SK-N-SH treated with all-trans-retinoic acid at 6 μM for 48 hours (cell line): Measurements from ENCODE around the gene SPTA1.

Source experiments
- ATAC-seq: fragments of 200-7000 bp; cut with Tn5 transposase; 3 replicates; pipeline ENCODE4 v1.9.1; 2020; ENCODE audit warnings: mild to moderate bottlenecking, moderate library complexity
- ARNTL ChIP-seq: fragments of 450-650 bp; formaldehyde crosslinking; IDR thresholded peaks from 2 replicates; pipeline ENCODE4 v1.5.0; 2020; ENCODE audit warnings: low read depth, mild to moderate bottlenecking, moderate library complexity, borderline replicate concordance
- BACH2 ChIP-seq: fragments of 250-450 bp; sonication (Bioruptor Pico); IDR thresholded peaks from 2 replicates; pipeline ENCODE4 v1.9.0; 2021; ENCODE audit warnings: mild to moderate bottlenecking, borderline replicate concordance
- CREB5 ChIP-seq: fragments of 250-450 bp; sonication (Bioruptor Pico); IDR thresholded peaks from 2 replicates; pipeline ENCODE4 v1.5.1; 2020; ENCODE audit warnings: low read depth, mild to moderate bottlenecking, moderate library complexity
- CSDC2 ChIP-seq: fragments of 250-450 bp; sonication (Bioruptor Pico); IDR thresholded peaks from 2 replicates; pipeline ENCODE4 v1.5.0; 2020; ENCODE audit warnings: mild to moderate bottlenecking, moderate library complexity
- ESRRG ChIP-seq: fragments of 250-450 bp; sonication (Bioruptor Pico); IDR thresholded peaks from 2 replicates; pipeline ENCODE4 v1.6.1; 2021; ENCODE audit warnings: mild to moderate bottlenecking
- GLIS3 ChIP-seq: fragments of 250-450 bp; sonication (Bioruptor Pico); IDR thresholded peaks from 2 replicates; pipeline ENCODE4 v1.5.0; 2020; ENCODE audit warnings: mild to moderate bottlenecking, moderate library complexity
- ISL1 ChIP-seq: fragments of 250-450 bp; sonication (Bioruptor Pico); IDR thresholded peaks from 2 replicates; pipeline ENCODE4 v2.1.2; 2022; ENCODE audit warnings: mild to moderate bottlenecking, moderate library complexity
- OSR1 ChIP-seq: fragments of 250-450 bp; sonication (Bioruptor Pico); IDR thresholded peaks from 2 replicates; pipeline ENCODE4 v1.8.0; 2022; ENCODE audit warnings: moderate library complexity, mild to moderate bottlenecking, inconsistent platforms
- PPARA ChIP-seq: fragments of 250-450 bp; sonication (Bioruptor Pico); IDR thresholded peaks from 2 replicates; pipeline ENCODE4 v1.5.0; 2020; ENCODE audit warnings: mild to moderate bottlenecking, borderline replicate concordance
- RARB ChIP-seq: fragments of 250-450 bp; sonication (Bioruptor Pico); IDR thresholded peaks from 2 replicates; pipeline ENCODE4 v1.8.0; 2021; ENCODE audit warnings: mild to moderate bottlenecking, moderate library complexity
- SNAI2 ChIP-seq: fragments of 250-450 bp; sonication (Bioruptor Pico); IDR thresholded peaks from 2 replicates; pipeline ENCODE4 v1.5.0; 2020; ENCODE audit warnings: mild to moderate bottlenecking, moderate library complexity
- TOX ChIP-seq: fragments of 250-450 bp; sonication (Bioruptor Pico); IDR thresholded peaks from 2 replicates; pipeline ENCODE4 v1.8.0; 2021; ENCODE audit warnings: mild to moderate bottlenecking, moderate library complexity, borderline replicate concordance
- TSHZ2 ChIP-seq: fragments of 250-450 bp; sonication (Bioruptor Pico); IDR thresholded peaks from 2 replicates; pipeline ENCODE4 v1.5.0; 2020; ENCODE audit warnings: mild to moderate bottlenecking, moderate library complexity
- ZC3H10 ChIP-seq: fragments of 250-450 bp; sonication (Bioruptor Pico); IDR thresholded peaks from 2 replicates; pipeline ENCODE4 v1.5.1; 2021; ENCODE audit warnings: mild to moderate bottlenecking, moderate library complexity
- ZFP3 ChIP-seq: fragments of 250-450 bp; sonication (Bioruptor Pico); IDR thresholded peaks from 2 replicates; pipeline ENCODE4 v1.5.0; 2020; ENCODE audit warnings: mild to moderate bottlenecking, moderate library complexity
- ZFP30 ChIP-seq: fragments of 450-650 bp; formaldehyde crosslinking; IDR thresholded peaks from 2 replicates; pipeline ENCODE4 v1.5.0; 2022; ENCODE audit warnings: mild to moderate bottlenecking, moderate library complexity
- ZNF565 ChIP-seq: fragments of 450-650 bp; formaldehyde crosslinking; conservative IDR thresholded peaks from 2 replicates; pipeline ENCODE4 v1.5.0; 2020; ENCODE audit warnings: low read depth, mild to moderate bottlenecking, moderate library complexity
- ZNF70 ChIP-seq: fragments of 450-650 bp; formaldehyde crosslinking; IDR thresholded peaks from 2 replicates; pipeline ENCODE4 v1.5.0; 2020; ENCODE audit warnings: mild to moderate bottlenecking, moderate library complexity
- ZNF8 ChIP-seq: fragments of 450-650 bp; formaldehyde crosslinking; IDR thresholded peaks from 2 replicates; pipeline ENCODE4 v1.5.0; 2020; ENCODE audit warnings: mild to moderate bottlenecking, moderate library complexity
- TF ChIP-seq, protein P1 (sequence below): fragments of 250-450 bp; sonication (Bioruptor Pico); IDR thresholded peaks from 2 replicates; pipeline ENCODE4 v1.8.0; 2020; ENCODE audit warnings: mild to moderate bottlenecking, moderate library complexity, borderline replicate concordance
- TF ChIP-seq, protein P2 (sequence below): fragments of 250-450 bp; sonication (Bioruptor Pico); IDR thresholded peaks from 2 replicates; pipeline ENCODE4 v1.5.1; 2021; ENCODE audit warnings: mild to moderate bottlenecking, moderate library complexity

The SPTA1 gene

DNA sequence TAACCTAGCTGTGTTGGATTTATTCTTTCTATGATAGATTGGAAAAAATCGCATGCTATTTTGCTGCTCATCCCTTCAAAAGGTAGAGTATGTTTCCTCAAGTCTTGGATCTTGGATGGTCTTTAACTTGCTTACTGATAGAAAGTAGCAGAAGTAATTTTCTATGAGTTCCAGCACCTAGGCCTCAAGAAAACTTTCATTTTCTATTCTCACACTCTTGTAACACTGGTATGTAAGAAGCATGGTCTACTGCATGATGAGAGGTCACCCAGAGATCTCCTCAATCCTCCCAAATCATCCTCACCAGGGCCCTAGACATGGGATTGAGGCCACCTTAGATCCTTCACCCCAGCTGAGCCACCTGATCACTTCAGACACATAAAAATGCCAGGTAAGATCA lies 7.2 kb downstream of the SPTA1 start:
- TF ChIP-seq GLIS3 (CRISPR knock-in tag) (no peak), ARNTL (CRISPR knock-in tag) (no peak), ESRRG (no peak), ISL1 (CRISPR knock-in tag) (no peak)
- TF ChIP-seq, protein P1, sequence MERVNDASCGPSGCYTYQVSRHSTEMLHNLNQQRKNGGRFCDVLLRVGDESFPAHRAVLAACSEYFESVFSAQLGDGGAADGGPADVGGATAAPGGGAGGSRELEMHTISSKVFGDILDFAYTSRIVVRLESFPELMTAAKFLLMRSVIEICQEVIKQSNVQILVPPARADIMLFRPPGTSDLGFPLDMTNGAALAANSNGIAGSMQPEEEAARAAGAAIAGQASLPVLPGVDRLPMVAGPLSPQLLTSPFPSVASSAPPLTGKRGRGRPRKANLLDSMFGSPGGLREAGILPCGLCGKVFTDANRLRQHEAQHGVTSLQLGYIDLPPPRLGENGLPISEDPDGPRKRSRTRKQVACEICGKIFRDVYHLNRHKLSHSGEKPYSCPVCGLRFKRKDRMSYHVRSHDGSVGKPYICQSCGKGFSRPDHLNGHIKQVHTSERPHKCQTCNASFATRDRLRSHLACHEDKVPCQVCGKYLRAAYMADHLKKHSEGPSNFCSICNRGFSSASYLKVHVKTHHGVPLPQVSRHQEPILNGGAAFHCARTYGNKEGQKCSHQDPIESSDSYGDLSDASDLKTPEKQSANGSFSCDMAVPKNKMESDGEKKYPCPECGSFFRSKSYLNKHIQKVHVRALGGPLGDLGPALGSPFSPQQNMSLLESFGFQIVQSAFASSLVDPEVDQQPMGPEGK (CRISPR knock-in tag): no peak
- ATAC-seq: no peak

- TF ChIP-seq TOX (CRISPR knock-in tag): no peak
- no peak for TF ChIP-seq SNAI2
- TF ChIP-seq ZC3H10: no peak
- TF ChIP-seq OSR1 (CRISPR knock-in tag): no peak
- TF ChIP-seq ARNTL (CRISPR knock-in tag): no peak
- ATAC-seq: no peak
Measured at GRCh38 chr1:158675563-158676323, 10.8 kb downstream of the SPTA1 start.

DNA sequence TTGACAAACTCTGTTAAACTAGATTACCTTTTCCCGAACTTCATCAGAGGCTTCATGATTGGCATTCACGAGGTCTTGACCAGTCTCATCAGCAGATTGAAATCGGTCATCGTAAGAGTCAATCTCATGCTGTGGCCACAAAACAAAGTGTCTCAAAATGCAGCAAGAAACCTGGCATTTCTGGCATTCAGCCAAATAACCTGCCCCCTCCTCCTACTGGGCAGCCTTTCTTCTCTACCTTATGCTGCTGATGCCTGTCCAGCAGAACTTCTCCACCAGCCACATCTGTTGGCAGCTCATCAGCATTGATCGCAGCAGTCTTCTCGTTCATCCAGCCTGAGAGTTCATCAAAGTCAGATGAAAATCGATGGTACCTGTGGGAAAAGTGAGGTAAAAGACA lies 12.2 kb downstream of the SPTA1 start:
- no peak for ATAC-seq
- TF ChIP-seq BACH2 (CRISPR knock-in tag): no peak
- no peak for TF ChIP-seq CREB5 (CRISPR knock-in tag)
- no peak for TF ChIP-seq SNAI2
- no peak for TF ChIP-seq GLIS3 (CRISPR knock-in tag)
- no peak for TF ChIP-seq ZC3H10

GRCh38 chr1:158666037-158666436 lies 20.5 kb downstream of the SPTA1 start:
- no peak for ATAC-seq
- TF ChIP-seq ARNTL (CRISPR knock-in tag) (no peak), CREB5 (CRISPR knock-in tag) (no peak), CSDC2 (CRISPR knock-in tag) (no peak), BACH2 (CRISPR knock-in tag) (no peak), ESRRG (no peak), OSR1 (CRISPR knock-in tag) (no peak), RARB (CRISPR knock-in tag) (no peak), ZFP30 (no peak), ISL1 (CRISPR knock-in tag) (no peak)

DNA sequence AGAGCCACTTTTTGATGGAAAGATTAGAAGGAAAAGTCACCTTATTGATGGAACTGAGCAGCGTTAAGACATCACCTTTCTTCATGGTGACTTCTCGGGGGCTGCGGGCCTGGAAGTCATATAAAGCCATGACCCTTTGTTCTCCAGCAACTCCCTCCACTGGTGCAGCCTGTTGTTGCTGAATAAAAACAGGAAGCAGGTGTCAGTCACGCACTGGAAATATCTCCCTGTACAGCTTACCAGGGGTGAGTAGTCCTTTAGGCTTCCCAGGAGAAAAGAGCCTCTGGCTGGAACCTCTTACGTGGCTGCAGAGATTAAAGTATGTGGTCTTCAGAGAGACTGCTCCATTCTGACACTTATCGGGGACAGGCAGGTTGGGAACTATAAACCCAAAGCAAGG lies 31.9 kb downstream of the SPTA1 start:
- no peak for ATAC-seq
- TF ChIP-seq PPARA (CRISPR knock-in tag) (no peak), ZNF565 (no peak), ZFP3 (no peak), ISL1 (CRISPR knock-in tag) (no peak), ZNF8 (no peak), ARNTL (CRISPR knock-in tag) (no peak), TOX (CRISPR knock-in tag) (no peak), ZNF70 (CRISPR knock-in tag) (no peak), RARB (CRISPR knock-in tag) (no peak), BACH2 (CRISPR knock-in tag) (no peak), TSHZ2 (CRISPR knock-in tag) (no peak), GLIS3 (CRISPR knock-in tag) (no peak), CREB5 (CRISPR knock-in tag) (no peak), ZC3H10 (no peak)
- TF ChIP-seq, protein P1 (CRISPR knock-in tag): no peak
- TF ChIP-seq, protein P2, sequence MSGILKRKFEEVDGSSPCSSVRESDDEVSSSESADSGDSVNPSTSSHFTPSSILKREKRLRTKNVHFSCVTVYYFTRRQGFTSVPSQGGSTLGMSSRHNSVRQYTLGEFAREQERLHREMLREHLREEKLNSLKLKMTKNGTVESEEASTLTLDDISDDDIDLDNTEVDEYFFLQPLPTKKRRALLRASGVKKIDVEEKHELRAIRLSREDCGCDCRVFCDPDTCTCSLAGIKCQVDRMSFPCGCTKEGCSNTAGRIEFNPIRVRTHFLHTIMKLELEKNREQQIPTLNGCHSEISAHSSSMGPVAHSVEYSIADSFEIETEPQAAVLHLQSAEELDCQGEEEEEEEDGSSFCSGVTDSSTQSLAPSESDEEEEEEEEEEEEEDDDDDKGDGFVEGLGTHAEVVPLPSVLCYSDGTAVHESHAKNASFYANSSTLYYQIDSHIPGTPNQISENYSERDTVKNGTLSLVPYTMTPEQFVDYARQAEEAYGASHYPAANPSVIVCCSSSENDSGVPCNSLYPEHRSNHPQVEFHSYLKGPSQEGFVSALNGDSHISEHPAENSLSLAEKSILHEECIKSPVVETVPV (CRISPR knock-in tag): no peak
